HG03135 (cell line): ENCODE results near the gene TIAM2.
"Not testable (repeated sequence)": the region's sequence is repeated elsewhere in the genome, so short reads cannot be mapped to it uniquely, and the experiment has no call there.

ENCODE experiments used
- ATAC-seq: cut with Tn5 transposase; IDR thresholded peaks from one replicate; pipeline ENCODE4 v1.9.1; 2021; ENCODE audit warnings: mild to moderate bottlenecking, moderate library complexity; ENCODE audit not compliant: unreplicated experiment

The TIAM2 gene

DNA sequence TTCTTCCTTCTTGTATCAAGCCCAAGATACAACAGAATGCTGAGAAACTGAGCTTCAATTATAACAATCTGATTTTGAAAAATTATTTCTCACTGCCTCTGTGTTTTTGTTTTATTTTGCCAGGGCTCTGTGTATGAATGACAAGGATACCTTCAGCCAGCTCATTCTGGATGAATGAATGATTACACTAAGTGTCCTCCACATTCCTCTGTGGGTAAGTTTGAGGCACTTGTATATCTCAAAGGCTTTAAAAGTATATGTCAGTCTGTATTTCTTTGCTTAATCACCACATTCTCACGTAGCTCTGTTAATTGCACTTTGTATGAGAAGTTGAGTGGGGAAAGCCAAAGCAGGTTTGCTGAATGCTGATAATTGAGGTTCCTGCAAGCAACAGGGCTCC, 95.1 kb downstream of the TIAM2 start:
- ATAC-seq, result no peak

DNA sequence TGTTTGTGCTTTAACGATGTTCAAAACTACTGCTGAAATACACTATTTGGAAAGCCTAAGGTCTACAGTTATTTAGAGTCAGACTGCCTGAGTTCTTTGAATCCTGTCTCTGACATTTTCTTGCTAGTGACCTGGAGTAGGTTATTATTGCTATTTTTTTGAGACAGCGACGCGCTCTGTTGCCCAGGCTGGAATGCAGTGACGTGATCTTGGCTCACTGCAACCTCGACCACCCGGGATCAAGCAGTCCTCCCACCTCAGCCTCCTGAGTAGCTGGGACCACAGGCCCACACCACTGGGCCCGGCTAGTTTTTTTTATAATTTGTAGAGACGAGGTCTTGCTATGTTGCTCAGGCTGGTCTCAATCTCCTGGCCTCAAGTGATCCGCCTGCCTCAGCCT, 96.6 kb downstream of the TIAM2 start:
- no peak for ATAC-seq

DNA sequence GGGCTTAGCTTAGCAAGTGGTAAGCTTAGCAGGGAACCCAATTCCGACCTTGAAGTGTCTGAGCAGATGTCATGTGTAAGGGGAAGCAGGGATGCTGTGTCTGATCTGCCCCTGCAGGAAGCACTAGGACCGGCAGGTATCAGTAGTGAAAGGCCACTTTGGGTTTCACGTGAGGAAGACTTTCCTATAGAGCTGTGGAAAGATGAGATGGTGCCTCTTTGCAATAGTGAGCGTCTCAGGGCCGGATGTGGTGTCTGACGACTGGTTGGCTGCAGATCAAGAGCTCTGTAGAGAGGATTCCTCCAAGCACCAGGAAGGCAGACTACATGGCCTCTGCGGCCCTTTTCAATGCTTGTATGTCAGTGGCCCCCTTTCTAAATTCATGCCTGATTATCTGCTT, 98.3 kb downstream of the TIAM2 start:
- no peak for ATAC-seq

DNA sequence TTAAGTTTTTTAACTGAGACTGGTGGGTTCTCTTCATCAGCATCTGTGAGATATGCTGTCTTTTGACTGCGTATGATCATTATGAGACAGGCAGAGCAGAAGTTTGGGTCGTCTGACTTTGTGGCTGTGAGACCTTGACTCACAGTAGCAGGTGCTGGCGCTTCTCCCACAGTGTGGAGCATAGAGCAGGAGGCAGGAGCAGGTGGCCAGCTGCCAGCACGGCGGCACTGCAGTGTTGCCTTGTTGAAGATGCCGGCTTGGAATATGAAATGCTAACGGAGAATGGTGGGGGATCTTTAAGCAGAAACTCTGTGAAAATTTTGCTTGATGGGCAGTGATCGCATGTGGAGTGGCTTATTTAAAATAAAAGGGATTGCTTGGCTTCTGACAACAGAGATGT, 105.0 kb downstream of the TIAM2 start:
- no peak for ATAC-seq

DNA sequence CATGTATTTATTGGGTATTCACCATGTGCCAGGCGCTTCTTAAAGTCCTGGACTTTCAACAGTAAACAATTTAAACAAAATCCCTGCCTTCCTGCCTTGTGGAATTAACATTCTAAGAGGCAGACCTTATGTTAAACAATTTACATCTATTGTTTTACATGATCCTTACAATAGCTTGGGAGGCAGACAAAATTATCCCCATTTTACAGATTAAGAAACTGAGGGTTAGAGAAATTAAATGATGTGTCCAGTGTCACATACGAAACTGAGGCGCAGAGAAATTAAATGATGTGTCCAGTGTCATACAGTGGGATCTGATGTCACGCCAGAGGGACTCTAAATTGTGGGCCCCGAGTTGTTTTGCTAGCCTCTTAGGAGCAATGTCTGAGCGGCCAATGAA, 105.5 kb downstream of the TIAM2 start:
- no peak for ATAC-seq

DNA sequence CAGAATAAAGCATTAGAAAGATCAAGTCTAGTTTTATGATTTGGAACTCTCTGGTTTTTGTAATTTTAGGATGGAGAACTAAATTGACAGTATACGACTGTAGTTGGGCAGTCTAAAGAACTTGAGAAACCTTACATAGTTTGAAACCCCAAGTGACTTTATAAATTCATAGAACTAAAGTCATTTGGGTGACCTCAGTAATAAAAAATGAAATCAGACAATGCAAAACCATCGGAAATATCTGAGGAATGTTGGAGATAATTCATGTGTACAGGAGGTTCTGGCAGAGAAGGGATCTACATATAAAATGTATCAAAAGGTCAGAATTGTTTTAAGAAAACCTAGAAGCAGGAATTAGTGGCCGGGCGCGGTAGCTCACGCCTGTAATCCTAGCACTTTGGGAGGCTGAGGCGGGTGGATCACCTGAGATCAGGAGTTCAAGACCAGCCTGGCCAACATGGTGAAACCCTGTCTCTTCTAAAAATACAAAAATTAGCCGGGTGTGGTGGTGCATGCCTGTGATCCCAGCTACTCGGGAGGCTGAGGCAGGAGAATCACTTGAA, 108.0 kb downstream of the TIAM2 start:
- ATAC-seq, result not testable (repeated sequence)

DNA sequence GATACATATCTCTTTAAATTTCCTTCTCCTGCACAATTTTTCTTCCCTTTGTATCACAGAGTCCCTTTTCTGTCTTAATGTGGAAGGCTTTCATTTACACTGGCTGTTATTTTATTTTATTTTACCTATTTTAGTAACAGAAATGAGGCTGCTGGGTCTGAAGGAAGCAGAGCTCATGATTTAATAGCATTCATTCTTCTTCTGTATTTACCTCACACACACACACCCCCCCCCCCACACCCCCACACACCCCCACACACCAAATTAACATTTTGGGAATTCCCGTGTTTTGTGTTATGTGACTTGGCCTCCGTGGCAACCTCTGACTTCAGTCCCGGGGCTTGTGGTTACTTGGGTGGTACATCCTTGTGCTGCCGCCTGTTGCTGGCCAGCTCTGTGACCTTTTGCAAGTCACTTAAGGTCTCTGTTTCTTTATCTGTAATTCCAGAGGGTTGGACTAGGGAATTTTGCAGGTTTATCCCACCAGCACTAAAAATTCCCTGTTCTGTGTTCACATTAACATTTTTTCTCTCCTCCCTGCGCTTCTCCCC, 108.8 kb downstream of the TIAM2 start:
- no peak for ATAC-seq

DNA sequence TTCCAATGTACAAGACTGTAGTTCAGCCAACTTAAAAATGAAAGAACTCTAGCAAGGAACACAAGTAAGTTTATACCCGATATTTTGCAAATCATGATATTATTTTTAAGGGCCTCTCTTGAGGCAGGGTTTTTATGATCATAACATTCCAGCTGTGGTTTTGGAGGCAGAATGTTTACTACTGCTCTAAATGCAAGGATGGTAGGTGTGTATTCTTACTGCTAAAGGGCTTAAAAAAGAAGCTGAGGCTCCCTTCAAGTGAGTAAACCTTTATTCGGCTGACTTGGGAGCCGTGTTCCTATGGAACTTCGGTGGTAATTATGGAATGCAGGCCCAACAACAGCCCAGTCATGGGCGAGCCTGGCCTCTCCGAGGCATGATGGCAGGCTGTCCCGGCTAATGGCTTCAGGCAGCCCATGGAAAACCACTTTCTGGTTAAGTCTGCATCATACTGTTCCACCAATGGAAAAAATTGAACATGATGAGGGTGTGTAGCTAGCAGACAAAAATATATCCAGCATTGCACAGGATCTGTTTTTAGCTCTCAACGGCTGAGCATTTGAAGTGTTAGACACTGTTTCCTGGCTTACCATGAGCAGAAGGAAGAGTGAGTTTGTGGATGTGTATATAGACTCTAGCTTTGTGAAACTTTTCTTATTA, 111.5 kb downstream of the TIAM2 start:
- ATAC-seq, result no peak

DNA sequence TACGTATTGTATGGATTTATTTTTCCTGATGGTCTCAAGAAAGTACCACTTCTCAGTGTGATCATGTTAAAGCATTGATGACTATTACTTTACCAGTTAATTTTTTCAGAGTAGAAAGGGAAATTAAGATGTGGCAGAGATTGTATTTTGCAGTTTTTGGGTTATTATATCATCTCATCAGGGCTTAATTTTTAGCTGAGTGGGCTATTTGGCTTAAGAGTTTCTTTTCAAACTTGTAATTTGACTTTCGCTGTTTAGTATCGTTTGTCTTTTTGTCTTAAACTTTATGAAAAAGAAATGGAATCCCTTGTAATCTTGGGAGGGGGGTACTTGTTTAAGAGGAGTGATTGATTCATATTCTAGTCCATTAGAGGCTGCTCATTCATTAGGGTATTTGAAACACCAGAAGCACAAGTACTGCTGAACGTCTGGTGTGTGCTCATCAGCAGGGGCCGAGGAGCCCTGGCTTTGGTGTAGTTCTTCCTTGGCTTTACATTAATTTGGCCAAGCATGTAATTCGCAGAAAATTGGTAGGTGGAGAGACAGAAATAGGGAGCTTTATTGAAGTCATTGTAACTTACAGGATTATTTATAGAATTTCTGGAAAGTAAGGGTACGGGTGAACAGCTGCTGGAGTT, 112.4 kb downstream of the TIAM2 start:
- no peak for ATAC-seq

DNA sequence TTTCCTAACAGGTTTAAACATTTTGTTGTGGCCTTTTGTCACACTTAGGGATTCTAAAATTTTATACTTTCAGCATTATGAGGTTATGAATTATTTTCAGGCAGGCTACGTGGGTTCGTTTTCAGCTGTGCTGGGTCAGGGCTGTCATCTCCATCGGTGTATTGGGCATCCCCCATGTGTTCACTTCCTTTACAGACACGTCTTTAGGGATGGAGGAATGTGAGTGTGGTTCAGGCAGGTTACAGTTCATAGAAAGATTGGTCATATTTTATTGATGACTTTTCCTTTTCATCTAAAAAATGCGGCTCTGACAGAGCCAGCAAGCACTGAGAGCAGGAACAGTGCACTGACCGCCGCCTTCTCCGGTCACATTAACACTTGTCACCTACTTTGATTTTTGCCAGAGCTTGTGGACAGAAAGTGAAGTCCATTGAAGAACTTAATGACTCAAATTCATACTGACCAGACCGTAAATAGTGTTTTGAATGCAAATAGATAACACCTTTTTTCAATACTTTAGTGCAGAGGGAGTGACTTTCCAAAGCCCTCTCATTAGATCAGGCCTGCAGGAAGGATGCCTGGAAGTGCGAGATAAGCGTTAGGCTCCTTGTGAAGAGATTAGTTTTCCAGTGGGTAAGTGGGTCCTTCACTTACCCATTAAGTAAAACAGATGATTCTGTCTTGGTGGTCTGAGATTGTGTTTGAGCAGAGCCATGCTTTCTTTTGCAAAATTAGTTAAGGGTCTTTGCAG, 113.1 kb downstream of the TIAM2 start:
- ATAC-seq, result no peak

DNA sequence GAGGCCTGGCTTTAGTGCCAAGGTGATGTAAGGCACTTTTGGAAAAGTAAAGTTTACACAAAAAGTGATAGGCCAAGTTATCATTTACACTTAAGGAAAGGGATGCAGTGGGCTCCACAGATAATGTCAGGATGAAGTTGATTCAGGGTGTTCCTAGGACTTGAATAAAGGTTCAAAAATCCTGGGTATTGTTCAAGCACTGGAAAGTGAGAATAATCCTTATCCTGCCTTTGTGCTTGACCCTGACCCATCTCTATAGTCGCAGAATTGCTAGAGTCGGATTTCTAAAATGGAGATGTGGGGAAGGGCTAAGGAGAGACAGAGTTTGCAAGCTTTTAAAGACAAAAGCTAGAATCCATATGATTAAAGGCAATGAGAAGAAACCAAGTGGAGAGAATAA, 115.6 kb downstream of the TIAM2 start:
- no peak for ATAC-seq

DNA sequence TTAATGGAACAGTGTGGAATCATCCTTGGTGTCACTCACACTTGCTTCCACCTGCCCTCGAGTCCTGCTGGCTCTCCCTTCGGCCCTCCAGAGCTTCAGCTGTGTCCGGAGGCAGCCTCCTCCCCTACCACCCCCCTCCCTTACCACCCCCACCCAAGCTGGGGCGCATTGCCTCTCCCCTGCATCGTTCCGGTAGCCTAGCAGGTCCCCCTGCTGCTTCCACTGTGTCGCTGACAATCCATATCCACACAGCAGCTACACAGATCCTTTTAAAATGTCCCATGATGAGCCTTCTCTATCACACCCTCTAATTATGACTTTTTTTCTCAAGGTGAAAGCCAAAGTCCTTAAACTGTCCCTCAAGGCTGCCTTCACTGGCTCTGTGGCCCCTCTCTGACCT, 117.6 kb downstream of the TIAM2 start:
- no peak for ATAC-seq

DNA sequence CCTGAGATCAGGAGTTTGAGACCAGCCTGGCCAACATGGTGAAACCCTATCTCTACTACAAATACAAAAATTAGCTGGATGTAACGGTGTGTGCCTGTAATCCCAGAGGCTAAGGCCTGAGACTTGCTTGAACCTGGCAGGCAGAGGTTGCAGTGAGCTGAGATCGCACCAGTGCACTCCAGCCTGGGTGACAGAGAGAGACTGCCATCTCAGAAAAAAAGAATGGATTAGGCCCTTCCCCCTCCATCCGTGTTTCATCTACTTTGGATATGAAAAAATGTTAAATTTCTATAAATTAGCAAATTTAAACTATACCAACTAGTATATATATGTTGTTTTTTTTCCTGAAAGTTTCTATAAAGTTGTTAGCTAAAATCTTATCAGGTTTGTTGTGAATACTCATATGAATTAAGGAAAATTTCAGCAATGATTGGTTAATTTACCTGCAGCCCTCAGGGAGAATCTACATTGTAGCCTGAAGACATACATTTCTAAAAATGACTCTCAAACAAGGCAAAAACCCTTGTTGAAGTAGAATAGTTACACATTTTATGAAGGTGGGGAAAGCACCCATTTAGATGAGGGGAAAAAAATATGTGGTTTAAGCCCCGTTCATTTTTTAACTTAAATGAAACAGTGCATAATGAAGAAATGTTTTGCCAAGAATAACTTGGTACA, 120.9 kb downstream of the TIAM2 start:
- no peak for ATAC-seq

DNA sequence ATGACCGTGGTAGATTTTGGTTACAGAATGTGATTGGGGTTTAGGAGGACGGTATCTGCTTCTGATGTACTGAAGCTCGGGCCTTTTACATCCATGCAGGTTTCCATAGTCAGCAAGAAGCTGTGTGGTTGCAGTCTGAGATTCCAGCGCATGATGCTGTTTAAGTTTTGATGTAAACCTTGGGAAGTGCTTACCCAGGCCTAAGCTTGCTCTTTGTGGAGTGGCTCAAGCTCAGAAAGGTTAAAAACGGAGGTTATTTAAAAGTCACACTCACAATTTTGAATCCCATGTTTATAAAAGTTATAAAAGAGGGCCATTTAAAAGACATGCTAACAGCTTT, 121.4 kb downstream of the TIAM2 start:
- ATAC-seq, result no peak

DNA sequence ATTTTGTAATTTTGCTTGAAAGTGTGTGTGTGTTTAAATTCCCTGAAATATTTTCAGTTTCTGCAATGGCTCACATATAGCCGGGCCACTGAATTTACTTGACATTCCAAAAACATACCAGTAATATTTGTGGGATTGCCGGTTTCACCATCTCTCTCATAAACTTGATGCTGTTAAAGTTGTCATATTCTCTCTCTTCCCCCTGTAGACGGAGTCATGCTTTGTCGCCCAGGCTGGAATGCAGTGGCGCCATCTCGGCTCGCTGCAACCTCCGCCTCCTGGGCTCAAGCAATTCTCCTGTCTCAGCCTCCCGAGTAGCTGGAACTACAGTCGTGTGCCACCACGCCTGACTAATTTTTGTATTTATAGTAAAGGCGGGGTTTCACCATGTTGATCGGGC, 122.1 kb downstream of the TIAM2 start:
- ATAC-seq, result no peak

DNA sequence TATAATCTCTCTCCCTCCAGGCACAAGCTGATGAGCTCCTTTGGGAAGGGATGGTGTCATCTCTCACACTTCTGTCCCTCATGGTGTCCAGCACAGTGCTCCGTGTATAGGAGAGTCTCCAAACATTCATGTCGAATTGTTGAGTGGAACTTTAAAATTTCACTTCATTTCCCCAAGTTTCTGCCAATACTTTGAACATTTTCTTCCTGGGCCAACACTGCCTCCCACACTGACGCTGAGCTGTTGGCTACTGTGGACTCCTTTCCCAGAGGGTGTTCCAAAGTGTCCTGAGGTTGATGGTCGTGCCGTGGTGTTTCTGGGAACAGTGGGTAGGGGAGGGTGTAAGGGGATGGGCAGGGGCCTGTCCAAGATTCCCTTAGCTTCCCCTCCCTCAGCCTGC, 122.7 kb downstream of the TIAM2 start:
- no peak for ATAC-seq

DNA sequence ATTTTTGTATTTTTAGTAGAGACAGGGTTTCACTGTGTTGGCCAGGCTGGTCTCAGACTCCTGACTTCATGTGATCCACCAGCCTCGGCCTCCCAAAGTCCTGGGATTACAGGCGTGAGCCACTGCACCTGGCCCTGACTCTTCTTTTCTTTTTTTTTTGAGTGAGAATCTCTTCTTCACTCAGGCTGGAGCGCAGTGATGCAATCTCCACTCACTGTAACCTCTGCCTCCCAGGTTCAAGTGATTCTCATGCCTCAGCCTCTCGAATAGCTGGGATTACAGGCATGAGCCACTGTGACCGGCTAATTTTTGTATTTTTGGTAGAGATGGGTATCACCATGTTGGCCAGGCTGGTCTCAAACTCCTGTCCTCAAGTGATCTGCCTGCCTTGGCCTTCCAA, 124.1 kb downstream of the TIAM2 start:
- not testable (repeated sequence) for ATAC-seq

DNA sequence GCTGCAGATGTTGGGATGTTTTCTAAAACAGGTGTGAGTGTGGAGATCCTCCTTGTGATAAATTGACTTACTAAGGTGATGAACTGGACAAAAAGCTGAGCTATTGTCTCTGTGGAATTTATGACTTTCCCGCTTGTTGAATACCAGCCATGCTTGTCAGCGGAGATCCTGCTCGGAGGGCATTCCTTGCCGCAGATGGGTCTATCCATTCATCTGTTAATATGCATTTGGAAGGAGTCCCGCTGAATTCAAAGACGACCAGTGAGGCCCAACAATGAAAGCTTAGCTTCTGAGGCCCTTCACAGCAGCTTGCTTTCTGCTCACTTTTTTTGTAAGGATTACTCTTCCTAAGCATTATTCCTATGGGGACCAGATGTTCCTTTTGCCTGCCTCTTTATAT, 124.9 kb downstream of the TIAM2 start:
- no peak for ATAC-seq

DNA sequence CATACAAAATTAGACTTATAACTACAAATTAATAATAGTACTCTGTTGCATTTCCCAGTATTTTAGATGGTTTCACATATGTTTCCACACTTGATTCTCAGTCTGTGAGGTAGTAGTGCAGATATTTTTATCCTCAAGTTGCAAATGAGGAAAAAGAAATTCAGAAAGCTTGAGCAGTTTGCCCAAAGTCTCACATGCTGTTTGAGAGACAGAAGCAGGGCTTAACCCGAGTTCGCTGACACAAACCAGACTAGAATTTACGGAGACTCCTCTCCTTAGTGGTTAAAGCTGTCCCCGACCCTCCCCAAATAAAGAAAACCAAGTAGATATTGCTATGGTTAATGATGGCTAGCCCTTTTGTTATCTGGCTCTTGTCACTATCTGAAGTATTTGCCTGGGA, 126.2 kb downstream of the TIAM2 start:
- no peak for ATAC-seq

DNA sequence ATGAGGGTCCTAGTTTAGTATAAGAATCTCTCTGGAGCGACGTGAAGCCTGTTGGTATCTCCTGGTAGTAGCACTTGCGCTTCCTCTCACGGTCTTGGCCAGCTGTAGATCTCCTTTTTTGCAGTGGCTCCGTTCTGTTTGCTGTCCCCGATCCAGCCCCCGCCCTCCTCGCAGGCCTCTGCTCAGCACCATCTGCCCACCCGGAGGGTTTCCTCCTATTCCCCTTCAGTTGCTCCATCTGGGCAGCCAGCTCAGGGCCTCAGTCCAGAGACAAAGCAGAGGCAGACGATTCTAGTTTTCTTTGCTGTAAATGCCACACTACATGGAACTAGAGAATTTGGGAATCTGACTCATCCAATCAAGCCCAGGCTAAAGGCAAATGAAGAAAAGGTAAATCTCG, 126.6 kb downstream of the TIAM2 start:
- no peak for ATAC-seq
